GM12874 (cell line): ENCODE results near the gene THBS1.

Experiments
- CTCF ChIP-seq: IDR thresholded peaks from 2 replicates; pipeline ENCODE4 v1.5.1; 2011; ENCODE audit warnings: low read depth, mild to moderate bottlenecking, control low read depth, low read length, moderate library complexity; ENCODE audit not compliant: insufficient read depth

THBS1 gene

DNA sequence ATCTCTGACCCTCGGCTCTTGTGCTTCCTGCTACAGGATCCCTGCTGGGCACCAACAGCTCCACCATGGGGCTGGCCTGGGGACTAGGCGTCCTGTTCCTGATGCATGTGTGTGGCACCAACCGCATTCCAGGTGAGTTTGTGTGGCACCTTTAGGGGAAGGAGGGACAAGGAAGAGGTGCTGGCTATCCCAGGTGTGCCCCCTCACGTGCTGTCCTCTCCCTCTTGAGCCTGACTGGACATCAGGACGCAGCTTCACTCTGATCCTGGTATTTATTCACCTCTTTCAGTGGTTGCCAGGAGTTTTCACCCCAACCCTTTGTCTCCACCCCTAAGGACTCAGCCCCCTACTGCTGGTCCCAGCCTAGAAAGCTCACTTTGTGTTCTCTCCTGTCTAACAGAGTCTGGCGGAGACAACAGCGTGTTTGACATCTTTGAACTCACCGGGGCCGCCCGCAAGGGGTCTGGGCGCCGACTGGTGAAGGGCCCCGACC is 960 bp downstream of the THBS1 start:
- 0 out of 2 replicates have a peak, but pooled peaks have one; percentile 6 for TF ChIP-seq CTCF

- TF ChIP-seq CTCF: no peak
Observed at GRCh38 chr15:39582286-39582976, 1.6 kb downstream of the THBS1 start.

DNA sequence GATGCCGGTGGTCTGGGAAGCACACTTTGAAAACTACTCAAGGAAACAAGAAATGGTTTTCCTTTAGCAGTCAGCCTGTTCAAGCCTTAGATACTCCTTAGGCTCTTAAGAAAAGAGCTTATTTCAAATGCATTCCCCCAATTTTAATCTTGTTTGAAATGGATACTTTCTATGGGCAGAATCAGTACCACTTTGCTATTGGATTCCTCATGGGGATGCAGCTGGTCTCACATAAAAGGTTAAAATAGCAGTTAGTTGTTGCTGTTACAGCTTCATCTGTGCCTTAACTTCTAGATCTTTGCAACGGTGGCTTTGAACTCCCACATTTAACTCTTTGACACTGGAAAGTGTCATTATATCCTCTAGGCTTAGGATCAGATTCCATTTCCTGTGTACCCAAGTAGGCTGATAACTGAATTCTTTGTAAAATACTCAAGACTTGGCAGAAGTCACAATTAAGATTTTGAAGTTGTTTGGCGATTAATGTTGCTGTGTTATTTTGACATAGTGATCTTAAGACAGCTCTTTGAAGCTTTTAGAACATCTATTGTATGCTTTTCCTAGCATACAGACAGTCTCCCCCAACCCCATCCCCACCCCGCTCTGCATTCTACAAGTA is 2.2 kb downstream of the THBS1 start:
- TF ChIP-seq CTCF: no peak

GRCh38 chr15:39583596-39584265 is 2.9 kb downstream of the THBS1 start:
- peak; percentile 45; the same call in 1 of the 2 replicates for TF ChIP-seq CTCF

GRCh38 chr15:39584266-39584659 is 3.4 kb downstream of the THBS1 start:
- TF ChIP-seq CTCF: no peak

- no peak for TF ChIP-seq CTCF
Observed at GRCh38 chr15:39584662-39585388, 3.9 kb downstream of the THBS1 start.

DNA sequence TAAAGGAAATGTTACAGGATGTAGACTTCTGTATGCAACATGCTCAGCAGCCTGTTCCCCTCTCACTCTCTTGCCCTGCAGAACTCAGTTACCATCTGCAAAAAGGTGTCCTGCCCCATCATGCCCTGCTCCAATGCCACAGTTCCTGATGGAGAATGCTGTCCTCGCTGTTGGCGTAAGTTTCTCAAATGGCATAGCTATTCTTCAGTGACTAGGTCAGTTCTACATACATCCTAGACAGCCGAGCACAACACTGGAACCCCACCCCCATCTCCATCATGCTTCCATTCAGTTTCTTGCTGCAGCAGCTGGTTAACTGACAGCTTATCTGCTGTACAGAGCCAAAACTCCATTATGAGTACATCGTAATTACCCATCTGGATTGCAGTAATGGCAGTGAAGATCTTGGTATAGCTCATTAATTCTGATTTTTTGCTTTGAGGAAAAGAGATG is 4.5 kb downstream of the THBS1 start:
- no peak for TF ChIP-seq CTCF
